Neuronal stem cell (in vitro differentiated cells): ENCODE results near the gene SH3TC1.

ENCODE experiments used
- DNase-seq: peaks from one replicate; pipeline ENCODE4 v3.0.0-alpha.2; 2013; ENCODE audit warnings: low spot score
- H2AFZ ChIP-seq: one replicate; pipeline ENCODE4 v1.6.1; 2013; ENCODE audit warnings: mild to moderate bottlenecking, low read length, inconsistent platforms
- H2AK5ac ChIP-seq: 2 replicates; pipeline ENCODE4 v1.6.1; 2013; ENCODE audit warnings: low read depth, mild to moderate bottlenecking, inconsistent platforms, low read length, moderate library complexity, mixed read lengths
- H2BK120ac ChIP-seq: 2 replicates; pipeline ENCODE4 v1.6.1; 2013; ENCODE audit warnings: low read depth, mild to moderate bottlenecking, inconsistent platforms, low read length, moderate library complexity, mixed read lengths
- H2BK12ac ChIP-seq: one replicate; pipeline ENCODE4 v1.6.1; 2013; ENCODE audit warnings: low read length, inconsistent platforms
- H2BK15ac ChIP-seq: 2 replicates; pipeline ENCODE4 v1.6.1; 2013; ENCODE audit warnings: mild to moderate bottlenecking, low read length, inconsistent platforms, mixed read lengths
- H2BK5ac ChIP-seq: one replicate; pipeline ENCODE4 v1.6.1; 2013; ENCODE audit warnings: inconsistent platforms, mild to moderate bottlenecking, low read length, moderate library complexity
- H3K14ac ChIP-seq: one replicate; pipeline ENCODE4 v1.6.1; 2013; ENCODE audit warnings: low read length, inconsistent platforms
- H3K18ac ChIP-seq: 2 replicates; pipeline ENCODE4 v1.6.1; 2013; ENCODE audit warnings: low read length, inconsistent platforms
- H3K23ac ChIP-seq: 2 replicates; pipeline ENCODE4 v1.6.1; 2013; ENCODE audit warnings: low read depth, mild to moderate bottlenecking, mixed read lengths, low read length, inconsistent platforms; ENCODE audit not compliant: poor library complexity
- H3K27ac ChIP-seq: replicated peaks from 3 replicates; pipeline ENCODE4 v1.5.1; 2013; ENCODE audit warnings: low read length, inconsistent platforms
- H3K27me3 ChIP-seq, 3 experiments: 2 replicates each; pipeline ENCODE4 v1.6.1; 2013; ENCODE audit warnings: low read length in 3 of 3, mild to moderate bottlenecking in 2 of 3, inconsistent platforms in 1 of 3, low read depth in 1 of 3, mixed read lengths in 1 of 3, moderate library complexity in 1 of 3; ENCODE audit not compliant: control insufficient read depth in 3 of 3, insufficient read depth in 3 of 3
- H3K36me3 ChIP-seq, 2 donors: replicated peaks in 1 of 2; 2 replicates each; pipeline ENCODE4 v1.6.1; 2013; ENCODE audit warnings: low read length in 2 of 2; ENCODE audit not compliant: control insufficient read depth in 2 of 2, insufficient read depth in 2 of 2
- H3K4ac ChIP-seq: 2 replicates; pipeline ENCODE4 v1.6.1; 2013; ENCODE audit warnings: inconsistent platforms, mild to moderate bottlenecking, low read length, moderate library complexity
- H3K4me1 ChIP-seq, 2 donors: 1 replicate in 1 of 2; 2 replicates in 1 of 2; pipeline ENCODE4 v1.6.1; 2013; ENCODE audit warnings: low read length in 2 of 2, low read depth in 1 of 2; ENCODE audit not compliant: control insufficient read depth in 2 of 2, insufficient read depth in 1 of 2
- H3K4me2 ChIP-seq: one replicate; pipeline ENCODE4 v1.6.1; 2013; ENCODE audit warnings: mild to moderate bottlenecking, low read length, inconsistent platforms; ENCODE audit not compliant: insufficient read depth, poor library complexity, severe bottlenecking
- H3K4me3 ChIP-seq, 2 donors: 2 replicates each; pipeline ENCODE4 v1.5.1; 2013; ENCODE audit warnings: low read length in 2 of 2, mild to moderate bottlenecking in 2 of 2, inconsistent platforms in 1 of 2, moderate library complexity in 1 of 2
- H3K79me1 ChIP-seq: one replicate; pipeline ENCODE4 v1.6.1; 2013; ENCODE audit warnings: low read depth, mild to moderate bottlenecking, inconsistent platforms, low read length, moderate library complexity
- H3K9ac ChIP-seq: one replicate; pipeline ENCODE4 v1.6.1; 2013; ENCODE audit warnings: mild to moderate bottlenecking, low read depth, low read length, inconsistent platforms; ENCODE audit not compliant: poor library complexity
- H3K9me3 ChIP-seq, 2 donors: replicated peaks in 1 of 2; 2 replicates each; pipeline versions ENCODE3 to v1.6.1; 2013; ENCODE audit warnings: low read length in 2 of 2, mild to moderate bottlenecking in 2 of 2, inconsistent platforms in 1 of 2, low read depth in 1 of 2, mixed read lengths in 1 of 2, moderate library complexity in 1 of 2; ENCODE audit not compliant: control insufficient read depth in 2 of 2, insufficient read depth in 1 of 2
- H4K8ac ChIP-seq: one replicate; pipeline ENCODE4 v1.6.1; 2013; ENCODE audit warnings: low read depth, mild to moderate bottlenecking, inconsistent platforms, low read length, moderate library complexity
- H4K91ac ChIP-seq: one replicate; pipeline ENCODE4 v1.6.1; 2013; ENCODE audit warnings: low read length, low read depth, mild to moderate bottlenecking, inconsistent platforms; ENCODE audit not compliant: poor library complexity
- WGBS, 2 donors: extraction: QIAGEN DNeasy Blood & Tissue Kit; methylation state at CpG; one replicate each; pipeline ENCODE4 v1.1.7; 2013; ENCODE audit warnings: missing lambda C conversion rate in 2 of 2, mixed read lengths in 1 of 2; ENCODE audit not compliant: insufficient read length in 2 of 2, insufficient replicate concordance in 1 of 2; ENCODE audit errors: extremely low coverage in 2 of 2; 5-methylcytosine and 5-hydroxymethylcytosine counted together

Gene SH3TC1

DNA sequence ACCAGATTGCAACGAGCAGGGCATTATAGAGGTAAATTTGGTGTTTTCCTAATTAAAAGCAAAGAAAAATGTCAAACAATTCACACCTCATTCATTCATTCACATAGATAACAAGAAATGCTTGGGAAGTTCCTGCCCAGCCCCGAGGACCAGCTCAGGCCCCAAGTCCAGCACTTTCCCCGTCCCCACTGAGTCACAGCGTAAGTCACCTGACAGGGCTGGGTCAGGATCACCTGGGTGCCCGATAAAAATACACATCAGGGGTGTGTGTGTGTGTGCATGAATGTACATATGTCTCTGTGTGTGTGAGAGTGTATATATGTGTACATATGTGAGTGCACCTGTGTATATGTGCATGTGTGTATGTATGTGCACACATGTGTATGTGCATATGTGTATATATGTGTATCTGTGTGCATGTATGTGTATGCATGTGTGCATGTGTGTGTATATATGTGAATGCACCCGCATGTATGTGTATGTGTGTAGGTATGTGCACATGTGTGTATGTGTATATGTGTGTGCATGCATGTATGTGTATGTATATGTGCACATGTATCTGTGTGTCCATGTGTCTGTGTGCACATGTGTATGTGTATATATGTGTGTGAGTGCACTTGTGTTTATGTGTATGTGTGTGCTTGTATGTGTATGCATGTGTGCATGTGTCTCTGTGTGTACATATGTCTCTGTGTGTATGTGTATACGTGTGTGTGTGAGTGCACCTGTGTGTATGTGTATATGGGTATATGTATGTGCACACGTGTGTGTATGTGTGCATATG, 18.6 kb upstream of the SH3TC1 start:
- no peak overlapping the region for H3K18ac ChIP-seq
- H4K91ac ChIP-seq, result no peak overlapping the region
- no peak overlapping the region for H2BK120ac ChIP-seq
- no peak overlapping the region for H3K23ac ChIP-seq
- no peak overlapping the region for H3K9ac ChIP-seq
- H2AK5ac ChIP-seq, result no peak overlapping the region
- peak overlapping the region in 1 of 2 donors; percentile 60 for H3K4me3 ChIP-seq
- no peak overlapping the region for H3K4me2 ChIP-seq
- no peak overlapping the region for H3K27ac ChIP-seq
- H2AFZ ChIP-seq, result no peak overlapping the region
- no peak overlapping the region for H3K14ac ChIP-seq
- H3K4me1 ChIP-seq, result peaks cover 0 to 5% of the 10 kb centered on the region in 2 donors
- H3K4ac ChIP-seq, result no peak overlapping the region
- no peaks in the 10 kb centered on the region for H3K9me3 ChIP-seq
- H3K27me3 ChIP-seq, result peaks cover 0 to 4% (median 0%) of the 10 kb centered on the region in 3 experiments
- no peak overlapping the region for H2BK5ac ChIP-seq
- H2BK15ac ChIP-seq, result no peak overlapping the region
- no peaks in the 10 kb centered on the region for H3K36me3 ChIP-seq
- no peak for DNase-seq
- WGBS, 2 donors, result no CpG with 5 or more reads among the region's 8 CpGs
- no peaks in the 10 kb centered on the region for H3K79me1 ChIP-seq
- no peak overlapping the region for H4K8ac ChIP-seq
- H2BK12ac ChIP-seq, result no peak overlapping the region

GRCh38 chr4:8181119-8181518, 18.0 kb upstream of the SH3TC1 start:
- Histone ChIP-seq H3K9me3 (no peaks in the 10 kb centered on the region), H4K8ac (no peak overlapping the region), H3K4me1 (peaks cover 0 to 5% of the 10 kb centered on the region in 2 donors), H3K27ac (no peak overlapping the region), H2AK5ac (no peak overlapping the region), H4K91ac (no peak overlapping the region), H2AFZ (no peak overlapping the region), H3K27me3 (peaks cover 0 to 8% (median 0%) of the 10 kb centered on the region in 3 experiments), H2BK15ac (peak overlapping the region; percentile 81), H3K36me3 (no peaks in the 10 kb centered on the region), H3K14ac (no peak overlapping the region), H3K4me3 (peak overlapping the region in 1 of 2 donors; percentile 60), H2BK12ac (no peak overlapping the region), H2BK120ac (no peak overlapping the region), H3K18ac (no peak overlapping the region), H3K4ac (no peak overlapping the region), H3K23ac (no peak overlapping the region), H3K79me1 (no peaks in the 10 kb centered on the region), H2BK5ac (no peak overlapping the region), H3K9ac (no peak overlapping the region), H3K4me2 (no peak overlapping the region)
- DNase-seq, result no peak
- no CpG with 5 or more reads among the region's 6 CpGs for WGBS, 2 donors

DNA sequence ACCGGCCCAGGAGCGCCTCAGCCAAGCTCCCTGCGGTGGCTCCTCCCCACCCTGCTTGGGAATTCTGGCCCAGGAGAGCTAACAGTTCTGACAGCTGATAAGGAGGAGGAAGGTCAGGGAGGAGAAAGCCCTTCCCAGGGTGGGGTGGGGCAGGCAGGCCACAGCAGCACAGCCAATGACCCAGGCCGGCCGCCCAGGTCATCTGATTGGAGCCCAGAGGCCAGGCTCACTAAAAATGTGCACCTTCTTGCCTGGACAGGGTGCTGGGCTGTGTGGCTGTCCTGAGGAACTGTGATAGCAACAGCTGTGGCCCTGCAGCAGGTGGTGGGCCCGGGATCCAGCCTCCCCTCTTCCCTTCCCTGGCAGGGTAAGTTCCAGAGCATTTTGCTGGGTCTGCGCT, 17.2 kb upstream of the SH3TC1 start:
- DNase-seq, result no peak
- H4K91ac ChIP-seq, result no peak overlapping the region
- peak overlapping the region; percentile 59 for H4K8ac ChIP-seq
- H3K4me3 ChIP-seq, result no peak overlapping the region
- H3K18ac ChIP-seq, result peak overlapping the region; percentile 78
- H2BK120ac ChIP-seq, result no peak overlapping the region
- H3K4ac ChIP-seq, result no peak overlapping the region
- peak overlapping the region; percentile 18 for H3K23ac ChIP-seq
- peak overlapping the region; percentile 78 for H2BK5ac ChIP-seq
- H3K4me2 ChIP-seq, result no peak overlapping the region
- H3K79me1 ChIP-seq, result no peaks in the 10 kb centered on the region
- peaks cover 0 to 5% of the 10 kb centered on the region in 2 donors for H3K4me1 ChIP-seq
- no peak overlapping the region for H3K27ac ChIP-seq
- H3K36me3 ChIP-seq, result no peaks in the 10 kb centered on the region
- WGBS, 2 donors, result no CpG with 5 or more reads among the region's 7 CpGs
- no peak overlapping the region for H2BK12ac ChIP-seq
- peaks cover 0 to 8% (median 0%) of the 10 kb centered on the region in 3 experiments for H3K27me3 ChIP-seq
- peak overlapping the region; percentile 79 for H2AK5ac ChIP-seq
- peak overlapping the region; percentile 50 for H3K9ac ChIP-seq
- no peak overlapping the region for H2AFZ ChIP-seq
- no peaks in the 10 kb centered on the region for H3K9me3 ChIP-seq
- peak overlapping the region; percentile 81 for H2BK15ac ChIP-seq
- peak overlapping the region; percentile 31 for H3K14ac ChIP-seq

DNA sequence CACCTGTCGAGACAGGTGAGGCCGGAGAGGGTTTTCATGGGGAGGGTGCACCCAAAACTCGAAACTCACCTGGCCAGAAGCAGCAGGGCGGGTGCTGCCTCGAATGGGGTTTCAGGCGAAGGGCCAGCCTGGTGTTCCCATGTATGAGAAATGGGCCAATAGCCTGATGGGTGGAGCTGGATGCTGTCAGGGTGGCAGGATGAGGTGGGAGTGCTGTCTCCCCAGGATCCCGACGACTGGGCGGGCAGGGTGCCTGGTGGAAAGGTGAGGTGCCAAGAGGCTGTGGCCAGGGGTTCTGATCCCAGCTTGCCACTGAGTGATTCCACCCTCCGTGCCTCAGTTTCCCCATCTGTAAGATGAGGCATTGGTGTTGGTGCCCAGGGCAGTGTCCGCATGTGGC, 16.8 kb upstream of the SH3TC1 start:
- DNase-seq, result no peak
- peak overlapping the region; percentile 79 for H2AK5ac ChIP-seq
- no CpG with 5 or more reads among the region's 11 CpGs for WGBS, 2 donors

More for the DNA sequence above, 16.8 kb upstream of the SH3TC1 start:
- H3K18ac ChIP-seq, result peak overlapping the region; percentile 32
- no peak overlapping the region for H4K8ac ChIP-seq
- H4K91ac ChIP-seq, result no peak overlapping the region
- peak overlapping the region; percentile 82 for H2BK12ac ChIP-seq
- H2BK5ac ChIP-seq, result peak overlapping the region; percentile 78
- H2AFZ ChIP-seq, result no peak overlapping the region
- H3K27me3 ChIP-seq, result peaks cover 0 to 8% (median 0%) of the 10 kb centered on the region in 3 experiments
- no peaks in the 10 kb centered on the region for H3K9me3 ChIP-seq
- peak overlapping the region; percentile 56 for H3K9ac ChIP-seq
- no peak overlapping the region for H3K4me3 ChIP-seq
- no peak overlapping the region for H3K4ac ChIP-seq
- peaks cover 0 to 4% of the 10 kb centered on the region in 2 donors for H3K4me1 ChIP-seq
- peak overlapping the region; percentile 50 for H3K23ac ChIP-seq
- H3K27ac ChIP-seq, result no peak overlapping the region
- peak overlapping the region; percentile 31 for H3K14ac ChIP-seq
- H3K79me1 ChIP-seq, result no peaks in the 10 kb centered on the region
- H3K4me2 ChIP-seq, result no peak overlapping the region
- no peak overlapping the region for H2BK120ac ChIP-seq
- H2BK15ac ChIP-seq, result peak overlapping the region; percentile 81
- no peaks in the 10 kb centered on the region for H3K36me3 ChIP-seq
